ENCODE measurements around the gene NFATC2.

Gene NFATC2

DNA sequence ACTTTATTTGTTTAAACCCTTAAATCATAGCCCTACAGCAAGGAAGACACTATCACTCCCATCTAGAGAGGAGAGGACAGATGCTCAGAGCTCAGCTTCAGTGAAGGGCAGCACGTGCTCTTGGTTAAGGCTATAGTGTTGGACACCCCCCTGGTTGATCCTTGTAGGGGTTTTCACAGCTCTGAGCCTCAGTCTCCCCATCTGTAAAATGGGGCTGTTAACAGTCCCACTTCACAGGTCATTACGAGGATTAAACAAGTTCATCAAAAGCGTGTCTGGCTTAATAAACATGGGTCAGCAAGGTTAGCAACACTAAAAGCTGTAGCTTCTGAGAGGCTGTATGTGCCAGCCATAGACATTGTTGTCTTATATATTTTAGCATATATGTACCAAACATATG, 82.4 kb downstream of the NFATC2 start:
- no peak overlapping the region for H3K4me3 ChIP-seq (ENCODE audit: low read length in 2 of 2)
- no peak overlapping the region for H3K9ac ChIP-seq (ENCODE audit: low read length in 2 of 2)
- H3K36me3 ChIP-seq (ENCODE audit: control insufficient read depth in 2 of 2, insufficient read depth in 2 of 2, low read length in 2 of 2), result no peaks in the 10 kb centered on the region
- no peaks in the 10 kb centered on the region for H3K27me3 ChIP-seq (ENCODE audit: control insufficient read depth in 1 of 2, insufficient read depth in 2 of 2, low read length in 2 of 2)
- peaks cover 35% of the 10 kb centered on the region for H3K4me1 ChIP-seq (ENCODE audit: control insufficient read depth, insufficient read depth, low read length)
- H3K9me3 ChIP-seq (ENCODE audit: control insufficient read depth in 2 of 2, low read length in 2 of 2), result no peaks in the 10 kb centered on the region
- H3K27ac ChIP-seq (ENCODE audit: low read length), result no peak overlapping the region

GRCh38 chr20:51458751-51459439, 83.6 kb downstream of the NFATC2 start:
- Histone ChIP-seq H3K27ac (ENCODE audit: low read length) (no peak overlapping the region), H3K36me3 (ENCODE audit: control insufficient read depth in 2 of 2, insufficient read depth in 2 of 2, low read length in 2 of 2) (no peaks in the 10 kb centered on the region), H3K9me3 (ENCODE audit: control insufficient read depth in 2 of 2, low read length in 2 of 2) (no peaks in the 10 kb centered on the region), H3K4me3 (ENCODE audit: low read length in 2 of 2) (no peak overlapping the region), H3K9ac (ENCODE audit: low read length in 2 of 2) (no peak overlapping the region), H3K4me1 (ENCODE audit: control insufficient read depth, insufficient read depth, low read length) (peaks cover 36% of the 10 kb centered on the region), H3K27me3 (ENCODE audit: control insufficient read depth in 1 of 2, insufficient read depth in 2 of 2, low read length in 2 of 2) (no peaks in the 10 kb centered on the region)

- H3K36me3 ChIP-seq (ENCODE audit: control insufficient read depth in 2 of 2, insufficient read depth in 2 of 2, low read length in 2 of 2), result peaks cover 0 to under 1% of the 10 kb centered on the region in 2 donors
- H3K4me3 ChIP-seq (ENCODE audit: low read length in 2 of 2), result no peak overlapping the region
- peak overlapping the region; percentile 78 for H3K27ac ChIP-seq (ENCODE audit: low read length)
- H3K9me3 ChIP-seq (ENCODE audit: control insufficient read depth in 2 of 2, low read length in 2 of 2), result no peaks in the 10 kb centered on the region
- no peak overlapping the region for H3K9ac ChIP-seq (ENCODE audit: low read length in 2 of 2)
- peaks cover 26% of the 10 kb centered on the region for H3K4me1 ChIP-seq (ENCODE audit: control insufficient read depth, insufficient read depth, low read length)
- H3K27me3 ChIP-seq (ENCODE audit: control insufficient read depth in 1 of 2, insufficient read depth in 2 of 2, low read length in 2 of 2), result no peaks in the 10 kb centered on the region
Observed at GRCh38 chr20:51457533-51457932, 85.0 kb downstream of the NFATC2 start.

- Histone ChIP-seq H3K27ac (ENCODE audit: low read length) (peak overlapping the region; percentile 78), H3K9me3 (ENCODE audit: control insufficient read depth in 2 of 2, low read length in 2 of 2) (no peaks in the 10 kb centered on the region), H3K27me3 (ENCODE audit: control insufficient read depth in 1 of 2, insufficient read depth in 2 of 2, low read length in 2 of 2) (no peaks in the 10 kb centered on the region), H3K9ac (ENCODE audit: low read length in 2 of 2) (no peak overlapping the region), H3K4me3 (ENCODE audit: low read length in 2 of 2) (peak overlapping the region; percentile 21 to 29), H3K36me3 (ENCODE audit: control insufficient read depth in 2 of 2, insufficient read depth in 2 of 2, low read length in 2 of 2) (peaks cover 0 to 5% of the 10 kb centered on the region in 2 donors), H3K4me1 (ENCODE audit: control insufficient read depth, insufficient read depth, low read length) (peaks cover 24% of the 10 kb centered on the region)
Observed at GRCh38 chr20:51456511-51457509, 85.7 kb downstream of the NFATC2 start.

GRCh38 chr20:51454250-51454865, 88.2 kb downstream of the NFATC2 start:
- Histone ChIP-seq H3K4me1 (ENCODE audit: control insufficient read depth, insufficient read depth, low read length) (peaks cover 34% of the 10 kb centered on the region), H3K36me3 (ENCODE audit: control insufficient read depth in 2 of 2, insufficient read depth in 2 of 2, low read length in 2 of 2) (peaks cover 0 to 5% of the 10 kb centered on the region in 2 donors), H3K27me3 (ENCODE audit: control insufficient read depth in 1 of 2, insufficient read depth in 2 of 2, low read length in 2 of 2) (no peaks in the 10 kb centered on the region), H3K9ac (ENCODE audit: low read length in 2 of 2) (no peak overlapping the region), H3K27ac (ENCODE audit: low read length) (no peak overlapping the region), H3K4me3 (ENCODE audit: low read length in 2 of 2) (no peak overlapping the region), H3K9me3 (ENCODE audit: control insufficient read depth in 2 of 2, low read length in 2 of 2) (no peaks in the 10 kb centered on the region)

- no peak overlapping the region for H3K9ac ChIP-seq (ENCODE audit: low read length in 2 of 2)
- H3K36me3 ChIP-seq (ENCODE audit: control insufficient read depth in 2 of 2, insufficient read depth in 2 of 2, low read length in 2 of 2), result peaks cover 0 to 5% of the 10 kb centered on the region in 2 donors
- H3K9me3 ChIP-seq (ENCODE audit: control insufficient read depth in 2 of 2, low read length in 2 of 2), result no peaks in the 10 kb centered on the region
- H3K4me1 ChIP-seq (ENCODE audit: control insufficient read depth, insufficient read depth, low read length), result peaks cover 47% of the 10 kb centered on the region
- no peak overlapping the region for H3K4me3 ChIP-seq (ENCODE audit: low read length in 2 of 2)
- H3K27ac ChIP-seq (ENCODE audit: low read length), result no peak overlapping the region
- no peaks in the 10 kb centered on the region for H3K27me3 ChIP-seq (ENCODE audit: control insufficient read depth in 1 of 2, insufficient read depth in 2 of 2, low read length in 2 of 2)
Observed at GRCh38 chr20:51452734-51453365, 89.7 kb downstream of the NFATC2 start.

DNA sequence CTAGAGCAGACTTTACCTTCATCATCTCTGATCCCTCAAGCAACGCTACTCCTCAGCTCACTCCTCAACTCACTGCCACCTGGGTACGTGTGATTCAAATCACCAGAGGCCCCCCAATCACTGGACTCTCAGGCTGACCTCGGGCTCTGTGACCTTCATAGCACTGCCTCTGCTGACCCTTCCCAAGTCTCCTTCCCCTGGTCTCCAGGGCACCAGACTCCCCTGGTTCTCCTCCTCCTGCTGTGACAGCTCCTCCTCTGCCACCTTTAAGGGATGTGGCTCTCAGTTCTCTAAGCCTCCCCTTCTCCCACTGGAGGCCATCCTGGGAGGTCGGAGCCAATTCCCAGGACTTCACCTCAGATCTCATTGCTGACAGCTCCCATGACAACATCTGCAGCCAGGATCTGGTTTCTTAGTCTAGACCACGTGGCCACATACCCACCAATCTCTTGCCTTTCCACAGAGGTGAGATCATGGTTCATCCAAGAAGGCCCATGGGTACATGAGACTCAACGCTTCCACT, 90.4 kb downstream of the NFATC2 start:
- no peak overlapping the region for H3K9ac ChIP-seq (ENCODE audit: low read length in 2 of 2)
- no peaks in the 10 kb centered on the region for H3K9me3 ChIP-seq (ENCODE audit: control insufficient read depth in 2 of 2, low read length in 2 of 2)
- H3K4me1 ChIP-seq (ENCODE audit: control insufficient read depth, insufficient read depth, low read length), result peaks cover 47% of the 10 kb centered on the region
- H3K4me3 ChIP-seq (ENCODE audit: low read length in 2 of 2), result no peak overlapping the region
- peaks cover 0 to 5% of the 10 kb centered on the region in 2 donors for H3K36me3 ChIP-seq (ENCODE audit: control insufficient read depth in 2 of 2, insufficient read depth in 2 of 2, low read length in 2 of 2)
- no peak overlapping the region for H3K27ac ChIP-seq (ENCODE audit: low read length)
- H3K27me3 ChIP-seq (ENCODE audit: control insufficient read depth in 1 of 2, insufficient read depth in 2 of 2, low read length in 2 of 2), result no peaks in the 10 kb centered on the region

DNA sequence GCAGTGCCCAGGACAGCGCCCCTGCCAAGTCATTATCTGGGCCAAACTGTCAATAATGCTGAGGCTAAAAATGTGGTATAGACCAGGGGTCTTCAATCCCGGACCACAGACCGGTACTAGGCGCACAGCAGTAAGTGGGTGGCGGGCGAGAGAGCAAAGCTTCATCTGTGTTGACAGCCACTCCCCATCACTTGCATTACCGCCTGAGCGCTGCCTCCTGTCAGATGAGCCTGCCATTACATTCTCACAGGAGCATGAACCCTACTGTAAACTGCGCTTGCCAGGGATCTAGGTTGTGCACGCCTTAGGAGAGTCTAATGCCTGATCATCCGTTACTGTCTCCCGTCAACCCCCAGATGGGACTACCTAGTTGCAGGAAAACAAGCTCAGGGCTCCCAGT, 91.0 kb downstream of the NFATC2 start:
- no peak overlapping the region for H3K4me3 ChIP-seq (ENCODE audit: low read length in 2 of 2)
- H3K9me3 ChIP-seq (ENCODE audit: control insufficient read depth in 2 of 2, low read length in 2 of 2), result no peaks in the 10 kb centered on the region
- no peaks in the 10 kb centered on the region for H3K27me3 ChIP-seq (ENCODE audit: control insufficient read depth in 1 of 2, insufficient read depth in 2 of 2, low read length in 2 of 2)
- no peak overlapping the region for H3K27ac ChIP-seq (ENCODE audit: low read length)
- no peak overlapping the region for H3K9ac ChIP-seq (ENCODE audit: low read length in 2 of 2)
- H3K36me3 ChIP-seq (ENCODE audit: control insufficient read depth in 2 of 2, insufficient read depth in 2 of 2, low read length in 2 of 2), result peaks cover 0 to 5% of the 10 kb centered on the region in 2 donors
- H3K4me1 ChIP-seq (ENCODE audit: control insufficient read depth, insufficient read depth, low read length), result peaks cover 46% of the 10 kb centered on the region

- Histone ChIP-seq H3K27me3 (ENCODE audit: control insufficient read depth in 1 of 2, insufficient read depth in 2 of 2, low read length in 2 of 2) (no peaks in the 10 kb centered on the region), H3K36me3 (ENCODE audit: control insufficient read depth in 2 of 2, insufficient read depth in 2 of 2, low read length in 2 of 2) (peaks cover 0 to 5% of the 10 kb centered on the region in 2 donors), H3K9me3 (ENCODE audit: control insufficient read depth in 2 of 2, low read length in 2 of 2) (no peaks in the 10 kb centered on the region), H3K27ac (ENCODE audit: low read length) (peak overlapping the region; percentile 18), H3K9ac (ENCODE audit: low read length in 2 of 2) (no peak overlapping the region), H3K4me1 (ENCODE audit: control insufficient read depth, insufficient read depth, low read length) (peaks cover 46% of the 10 kb centered on the region), H3K4me3 (ENCODE audit: low read length in 2 of 2) (no peak overlapping the region)
Observed at GRCh38 chr20:51450984-51451383, 91.5 kb downstream of the NFATC2 start.

- no peak overlapping the region for H3K9ac ChIP-seq (ENCODE audit: low read length in 2 of 2)
- no peaks in the 10 kb centered on the region for H3K27me3 ChIP-seq (ENCODE audit: control insufficient read depth in 1 of 2, insufficient read depth in 2 of 2, low read length in 2 of 2)
- no peaks in the 10 kb centered on the region for H3K9me3 ChIP-seq (ENCODE audit: control insufficient read depth in 2 of 2, low read length in 2 of 2)
- peak overlapping the region; percentile 18 for H3K27ac ChIP-seq (ENCODE audit: low read length)
- H3K4me3 ChIP-seq (ENCODE audit: low read length in 2 of 2), result no peak overlapping the region
- peaks cover 0 to 5% of the 10 kb centered on the region in 2 donors for H3K36me3 ChIP-seq (ENCODE audit: control insufficient read depth in 2 of 2, insufficient read depth in 2 of 2, low read length in 2 of 2)
- peaks cover 48% of the 10 kb centered on the region for H3K4me1 ChIP-seq (ENCODE audit: control insufficient read depth, insufficient read depth, low read length)
Observed at GRCh38 chr20:51450221-51450712, 92.3 kb downstream of the NFATC2 start.

Data from stomach smooth muscle (tissue), 2 donors.